PC-3 (cell line): Measurements from ENCODE around the gene NEK4.

Experiments used
- CTCF ChIP-seq: fragments of 300-600 bp; sonication (generic); conservative IDR thresholded peaks from 2 replicates; pipeline ENCODE4 v1.5.1; 2017; ENCODE audit warnings: antibody characterized with exemption, low read depth, mild to moderate bottlenecking, low read length
- EZH2 ChIP-seq: fragments of 300-600 bp; sonication (generic); IDR thresholded peaks from one replicate; pipeline ENCODE4 v1.6.1; 2017; ENCODE audit warnings: antibody characterized with exemption, mild to moderate bottlenecking, low read length; ENCODE audit not compliant: unreplicated experiment
- EZH2phosphoT487 ChIP-seq: fragments of 300-600 bp; sonication (generic); IDR thresholded peaks from 2 replicates; pipeline ENCODE4 v1.6.1; 2018; ENCODE audit warnings: mild to moderate bottlenecking, antibody characterized with exemption, low read length, borderline replicate concordance

GRCh38 chr3:52752045-52752660 lies 18.6 kb downstream of the NEK4 start:
- TF ChIP-seq CTCF (no peak), EZH2 (no peak), EZH2phosphoT487 (no peak)
